Body of pancreas (tissue), 4 donors: Measurements from ENCODE around the gene CYTH3.

Experiments used
- CTCF ChIP-seq, 7 experiments: fragments of 450-650 bp in 4 of 7; fragments of 200-600 bp in 3 of 7; sonication (generic) in 3 of 7; IDR thresholded peaks; one replicate each; pipeline ENCODE4 v1.5.1; 2016 to 2019; ENCODE audit warnings: antibody characterized with exemption in 7 of 7
- POLR2A ChIP-seq, 3 donors: fragments of 450-650 bp; IDR thresholded peaks; one replicate each; pipeline ENCODE4 v1.6.1; 2016; ENCODE audit warnings: antibody characterized with exemption in 3 of 3, mild to moderate bottlenecking in 2 of 3

GRCh38 chr7:6127110-6127490, 145.3 kb downstream of the CYTH3 start:
- TF ChIP-seq CTCF (IDR thresholded peaks at IDR 0.05) (no peak), POLR2A (IDR thresholded peaks at IDR 0.05) (no peak)
